ENCODE results near the gene EGFL7.
"Not testable (repeated sequence)": the region's sequence is repeated elsewhere in the genome, so short reads cannot be mapped to it uniquely, and the experiment has no call there.

The EGFL7 gene

GRCh38 chr9:136698635-136699246, 36.0 kb downstream of the EGFL7 start:
- no peak for DNase-seq (ENCODE audit: low spot score)

GRCh38 chr9:136700304-136700703, 37.6 kb downstream of the EGFL7 start:
- DNase-seq (ENCODE audit: low spot score), result no peak

GRCh38 chr9:136700959-136701667, 38.4 kb downstream of the EGFL7 start:
- DNase-seq (ENCODE audit: low spot score), result no peak

GRCh38 chr9:136701668-136702053, 38.9 kb downstream of the EGFL7 start:
- no peak for DNase-seq (ENCODE audit: low spot score)

GRCh38 chr9:136703276-136703860, 40.7 kb downstream of the EGFL7 start:
- no peak for DNase-seq (ENCODE audit: low spot score)

GRCh38 chr9:136704741-136705140, 42.0 kb downstream of the EGFL7 start:
- DNase-seq (ENCODE audit: low spot score), result not testable (repeated sequence)

- no peak for DNase-seq (ENCODE audit: low spot score)
Observed at GRCh38 chr9:136705564-136705963, 42.8 kb downstream of the EGFL7 start.

- no peak for DNase-seq (ENCODE audit: low spot score)
Observed at GRCh38 chr9:136707011-136707410, 44.3 kb downstream of the EGFL7 start.

- no peak for DNase-seq (ENCODE audit: low spot score)
Observed at GRCh38 chr9:136707849-136708517, 45.3 kb downstream of the EGFL7 start.

- no peak for DNase-seq (ENCODE audit: low spot score)
Observed at GRCh38 chr9:136709454-136710109, 46.9 kb downstream of the EGFL7 start.

GRCh38 chr9:136710543-136710942, 47.8 kb downstream of the EGFL7 start:
- no peak for DNase-seq (ENCODE audit: low spot score)

GRCh38 chr9:136711219-136711648, 48.5 kb downstream of the EGFL7 start:
- DNase-seq (ENCODE audit: low spot score), result not testable (repeated sequence)

GRCh38 chr9:136711751-136712689, 49.3 kb downstream of the EGFL7 start, which contains the start of gene DIPK1B:
Gene DIPK1B, plus strand, starts transcription at chr9:136712572. Its CDS starts 94 bp downstream, at chr9:136712666.
- no peak for DNase-seq (ENCODE audit: low spot score)

- DNase-seq (ENCODE audit: low spot score), result no peak
Observed at GRCh38 chr9:136712690-136713544, 50.2 kb downstream of the EGFL7 start.

GRCh38 chr9:136713550-136713949, 50.8 kb downstream of the EGFL7 start:
- DNase-seq (ENCODE audit: low spot score), result no peak

GRCh38 chr9:136714096-136714892, 51.6 kb downstream of the EGFL7 start:
- no peak for DNase-seq (ENCODE audit: low spot score)

GRCh38 chr9:136714893-136715274, 52.2 kb downstream of the EGFL7 start:
- no peak for DNase-seq (ENCODE audit: low spot score)

- DNase-seq (ENCODE audit: low spot score), result no peak
Observed at GRCh38 chr9:136717399-136717798, 54.7 kb downstream of the EGFL7 start.
